Spleen (tissue), 11 donors: ENCODE results near the gene PPP1R27. TPM values are rescaled to one million over a fixed set of nuclear protein-coding genes. Genes with fewer than 3 reads are reported as not detected.
A peak's percentile ranks its signal among the peaks of the same experiment; 100 is the strongest.
"Not testable (repeated sequence)": the region's sequence is repeated elsewhere in the genome, so short reads cannot be mapped to it uniquely, and the experiment has no call there.

Experiments used
- DNase-seq: peaks from one replicate; pipeline ENCODE4 v3.0.0-alpha.2; 2020
- H3K27ac ChIP-seq, 8 donors: fragments of 200-600 bp; sonication (generic) in 7 of 8; 1 replicate in 4 of 8; 2 replicates in 4 of 8; pipeline versions ENCODE4 v1.5.0 to v1.8.0; 2016 to 2021; ENCODE audit warnings: inconsistent platforms in 4 of 8, mild to moderate bottlenecking in 4 of 8, moderate library complexity in 1 of 8
- H3K27me3 ChIP-seq, 7 donors: fragments of 200-600 bp; sonication (generic) in 6 of 7; replicated peaks in 1 of 7; 1 replicate in 4 of 7; 2 replicates in 3 of 7; pipeline versions ENCODE4 v1.5.0 to v1.8.0; 2016 to 2021; ENCODE audit warnings: inconsistent platforms in 3 of 7, mild to moderate bottlenecking in 1 of 7
- H3K36me3 ChIP-seq, 6 donors: fragments of 200-600 bp; sonication (generic) in 5 of 6; 1 replicate in 4 of 6; 2 replicates in 2 of 6; pipeline versions ENCODE4 v1.5.0 to v1.8.0; 2016 to 2021; ENCODE audit warnings: inconsistent platforms in 2 of 6
- H3K4me1 ChIP-seq, 6 donors: fragments of 200-600 bp; sonication (generic) in 5 of 6; 1 replicate in 3 of 6; 2 replicates in 3 of 6; pipeline versions ENCODE4 v1.5.0 to v1.8.0; 2016 to 2021; ENCODE audit warnings: inconsistent platforms in 3 of 6
- H3K4me3 ChIP-seq, 8 donors: fragments of 200-600 bp; sonication (generic) in 7 of 8; 1 replicate in 4 of 8; 2 replicates in 4 of 8; pipeline versions ENCODE4 v1.5.0 to v1.8.0; 2016 to 2021; ENCODE audit warnings: inconsistent platforms in 4 of 8, mild to moderate bottlenecking in 4 of 8, moderate library complexity in 2 of 8
- H3K9me3 ChIP-seq, 8 donors: fragments of 200-600 bp; sonication (generic) in 7 of 8; 1 replicate in 4 of 8; 2 replicates in 4 of 8; pipeline versions ENCODE4 v1.5.0 to v1.8.0; 2016 to 2021; ENCODE audit warnings: inconsistent platforms in 4 of 8
- POLR2A ChIP-seq, 3 donors: fragments of 450-650 bp; IDR thresholded peaks; one replicate each; pipeline ENCODE4 v1.5.1; 2017; ENCODE audit warnings: antibody characterized with exemption in 3 of 3, mild to moderate bottlenecking in 1 of 3
- POLR2AphosphoS5 ChIP-seq, 3 donors: sonication (generic); formaldehyde crosslinking; IDR thresholded peaks; one replicate each; pipeline ENCODE4 v1.5.1; 2017; ENCODE audit warnings: antibody characterized with exemption in 3 of 3
- WGBS, 5 donors: extraction: QIAGEN DNeasy Blood & Tissue Kit in 3 of 5; methylation state at CpG; one replicate each; pipeline versions ENCODE4 v1.1.5 to v1.1.7; 2013 to 2018; 5-methylcytosine and 5-hydroxymethylcytosine counted together
- intact Hi-C: fragments of 100-400 bp; cut with DNase I; formaldehyde crosslinking; loops from one replicate; pipeline ENCODE4 v1.15.0; 2023; ENCODE audit warnings: low total_unique reads
- polyA plus RNA-seq, 3 donors: library from polyadenylated mRNA; stranded (reverse); fragments of 200-250 nt; gene quantifications; one replicate each; pipeline ENCODE4 v1.2.1, GENCODE V29; 2013
- total RNA-seq, 7 donors: library from RNA; depleted of rRNA in 3 of 7; stranded (reverse); fragments of >200 nt in 3 of 7; fragmentation: NEBNext Ultra II Directional in 4 of 7; extraction: Animal tissue kit (Norgen Biotek cat#: 25700) in 4 of 7; gene quantifications; one replicate each; pipeline versions ENCODE4 v1.1.0 to v1.2.1, GENCODE V29; 2016 to 2021
- TF ChIP-seq, protein P1 (sequence below), 11 experiments: fragments of 200-600 bp in 7 of 11; fragments of 450-650 bp in 4 of 11; sonication (generic) in 4 of 11; IDR thresholded peaks in 8 of 11; conservative IDR thresholded peaks in 3 of 11; 1 replicate in 7 of 11; 2 replicates in 4 of 11; pipeline versions ENCODE4 v1.4.0 to v1.8.0; 2016 to 2021; ENCODE audit warnings: antibody characterized with exemption in 11 of 11, inconsistent platforms in 4 of 11, mild to moderate bottlenecking in 1 of 11
- donor health status: healthy with polysubstance abuse.
- donor health status: DM: no; HTN: no; CAD: no; lungs with moderate emphysema.
- donor health status: DM: no; HTN: no; CAD: no.
- donor health status: Bipolar disorder and iron deficiency.
- donor health status: healthy.
- donor health status: DM: no; HTN: no; CAD: no.
- donor health status: DM: yes; HTN: yes; CAD: no.

Gene PPP1R27
- total and polyA plus RNA-seq, 10 donors: 0.09 to 0.39 TPM; not detected in 8

DNA sequence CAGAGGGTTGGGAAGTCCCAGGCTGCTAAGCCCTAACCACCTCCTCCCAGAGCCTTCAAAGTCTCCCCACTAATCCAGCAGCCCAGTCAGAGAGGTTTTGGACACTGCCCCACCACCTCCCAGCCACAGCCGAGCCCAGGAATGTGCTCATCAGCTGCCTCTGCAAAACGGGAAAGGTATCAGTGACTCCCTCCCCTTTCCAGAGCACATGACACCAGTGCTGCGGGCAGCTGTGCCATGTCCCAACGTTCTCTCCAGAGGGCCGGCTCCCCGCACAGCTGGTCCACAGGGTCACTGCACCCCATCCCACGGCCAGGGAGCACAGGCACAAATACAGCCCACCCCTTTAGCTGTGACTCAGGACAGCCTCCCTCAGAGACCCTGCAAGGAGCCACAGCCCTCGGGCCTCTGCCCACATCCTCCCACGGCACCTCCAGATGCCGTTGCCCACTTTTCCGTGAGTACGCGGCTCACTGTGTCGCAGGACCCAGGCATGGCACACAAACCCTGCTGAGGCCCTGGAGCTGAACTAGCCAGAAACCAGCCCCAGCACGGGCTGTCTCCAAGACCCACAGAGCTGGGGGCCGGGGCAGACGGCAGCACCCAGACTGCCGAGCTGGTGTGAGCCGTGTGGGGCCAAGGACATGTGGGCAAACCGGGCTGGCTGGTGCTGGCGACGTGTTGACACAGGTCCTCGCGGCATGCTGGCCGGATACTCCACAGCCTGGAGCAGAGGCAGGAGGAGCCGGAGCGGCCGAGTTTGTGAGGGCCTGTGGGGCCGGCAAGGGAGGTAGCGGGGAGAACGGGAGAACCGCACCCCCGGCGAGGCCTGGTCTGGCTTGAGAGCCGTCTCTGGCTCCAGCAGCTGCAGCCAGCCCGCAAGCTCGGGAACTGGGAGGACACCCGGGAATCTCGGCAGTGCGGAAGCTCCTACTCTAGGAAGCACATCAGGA, 6.3 kb upstream of the PPP1R27 start:
- intact Hi-C loops: no loop called here
- WGBS, 5 donors: 51 to 79% (median 63%) methylated on average over 25 to 40 of the region's 40 CpGs
- peaks cover 0 to 44% (median 38%) of the 10 kb centered on the region in 6 donors for H3K36me3 ChIP-seq
- H3K27me3 ChIP-seq: no peaks in the 10 kb centered on the region
- TF ChIP-seq, protein P1, sequence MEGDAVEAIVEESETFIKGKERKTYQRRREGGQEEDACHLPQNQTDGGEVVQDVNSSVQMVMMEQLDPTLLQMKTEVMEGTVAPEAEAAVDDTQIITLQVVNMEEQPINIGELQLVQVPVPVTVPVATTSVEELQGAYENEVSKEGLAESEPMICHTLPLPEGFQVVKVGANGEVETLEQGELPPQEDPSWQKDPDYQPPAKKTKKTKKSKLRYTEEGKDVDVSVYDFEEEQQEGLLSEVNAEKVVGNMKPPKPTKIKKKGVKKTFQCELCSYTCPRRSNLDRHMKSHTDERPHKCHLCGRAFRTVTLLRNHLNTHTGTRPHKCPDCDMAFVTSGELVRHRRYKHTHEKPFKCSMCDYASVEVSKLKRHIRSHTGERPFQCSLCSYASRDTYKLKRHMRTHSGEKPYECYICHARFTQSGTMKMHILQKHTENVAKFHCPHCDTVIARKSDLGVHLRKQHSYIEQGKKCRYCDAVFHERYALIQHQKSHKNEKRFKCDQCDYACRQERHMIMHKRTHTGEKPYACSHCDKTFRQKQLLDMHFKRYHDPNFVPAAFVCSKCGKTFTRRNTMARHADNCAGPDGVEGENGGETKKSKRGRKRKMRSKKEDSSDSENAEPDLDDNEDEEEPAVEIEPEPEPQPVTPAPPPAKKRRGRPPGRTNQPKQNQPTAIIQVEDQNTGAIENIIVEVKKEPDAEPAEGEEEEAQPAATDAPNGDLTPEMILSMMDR (IDR thresholded peaks at IDR 0.05 in 8 of 11, conservative IDR thresholded peaks at IDR 0.05 in 3 of 11): no peak
- peak in 1 of 3 donors; percentile 63 for TF ChIP-seq POLR2AphosphoS5 (IDR thresholded peaks at IDR 0.05)
- no peak overlapping the region for H3K4me3 ChIP-seq
- peak overlapping the region in 5 of 8 donors; percentile 0 to 58 (median 30) for H3K27ac ChIP-seq
- no peaks in the 10 kb centered on the region for H3K9me3 ChIP-seq
- DNase-seq: peak; percentile 80
- peaks cover 0 to 72% (median 28%) of the 10 kb centered on the region in 6 donors for H3K4me1 ChIP-seq

DNA sequence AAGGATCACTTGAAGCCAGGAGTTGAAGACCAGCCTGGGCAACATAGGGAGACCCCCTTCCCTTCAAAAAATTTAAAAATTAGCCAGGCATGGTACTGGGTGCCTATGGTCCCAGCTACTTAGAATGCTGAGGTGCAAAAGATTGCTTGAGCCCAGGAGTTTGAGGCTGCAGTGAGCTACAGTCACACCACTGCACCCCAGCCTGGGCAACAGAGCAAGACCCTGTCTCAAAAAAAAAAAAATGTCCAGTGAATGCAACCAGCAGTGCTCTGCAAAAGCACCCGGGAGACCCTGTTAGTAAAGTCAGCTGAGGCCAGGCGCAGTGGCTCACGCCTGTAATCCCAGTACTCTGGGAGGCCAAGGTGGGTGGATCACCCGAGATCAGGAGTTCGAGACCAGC, 5.2 kb upstream of the PPP1R27 start:
- Histone ChIP-seq H3K36me3 (peaks cover 0 to 34% (median 28%) of the 10 kb centered on the region in 6 donors), H3K4me1 (peaks cover 0 to 68% (median 28%) of the 10 kb centered on the region in 6 donors), H3K27ac (peak overlapping the region in 1 of 8 donors; percentile 58)
- intact Hi-C loops, DNase-seq, H3K9me3 ChIP-seq, H3K4me3 ChIP-seq, H3K27me3 ChIP-seq: not testable (repeated sequence)
- 83 to 98% (median 93%) methylated on average over 5 of the region's 5 CpGs for WGBS, 5 donors

DNA sequence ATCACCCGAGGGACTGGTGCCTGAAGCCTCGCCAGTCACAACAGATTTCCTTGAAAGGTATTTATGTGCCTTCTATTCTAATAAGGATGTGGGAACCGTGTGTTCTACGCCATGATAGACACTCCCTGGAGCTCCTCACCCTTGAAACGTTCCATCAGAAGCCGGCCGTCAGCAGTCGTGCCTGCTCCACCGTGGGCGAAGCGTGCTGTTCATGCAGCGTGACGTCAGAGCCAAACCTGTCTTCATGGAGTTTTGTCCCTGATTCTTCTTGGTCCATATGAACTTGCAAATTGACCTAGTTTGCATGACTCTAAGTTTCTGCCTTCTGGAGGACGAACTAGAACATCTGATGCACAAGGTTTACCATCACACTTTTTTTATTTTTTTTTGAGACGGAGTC, 4.5 kb upstream of the PPP1R27 start:
- no peak for TF ChIP-seq POLR2AphosphoS5 (IDR thresholded peaks at IDR 0.05)
- no peak for TF ChIP-seq POLR2A (IDR thresholded peaks at IDR 0.05)
- TF ChIP-seq, protein P1 (IDR thresholded peaks at IDR 0.05 in 8 of 11, conservative IDR thresholded peaks at IDR 0.05 in 3 of 11): no peak
- WGBS, 5 donors: 75 to 87% (median 81%) methylated on average over 15 of the region's 15 CpGs
- intact Hi-C loops: no loop called here

DNA sequence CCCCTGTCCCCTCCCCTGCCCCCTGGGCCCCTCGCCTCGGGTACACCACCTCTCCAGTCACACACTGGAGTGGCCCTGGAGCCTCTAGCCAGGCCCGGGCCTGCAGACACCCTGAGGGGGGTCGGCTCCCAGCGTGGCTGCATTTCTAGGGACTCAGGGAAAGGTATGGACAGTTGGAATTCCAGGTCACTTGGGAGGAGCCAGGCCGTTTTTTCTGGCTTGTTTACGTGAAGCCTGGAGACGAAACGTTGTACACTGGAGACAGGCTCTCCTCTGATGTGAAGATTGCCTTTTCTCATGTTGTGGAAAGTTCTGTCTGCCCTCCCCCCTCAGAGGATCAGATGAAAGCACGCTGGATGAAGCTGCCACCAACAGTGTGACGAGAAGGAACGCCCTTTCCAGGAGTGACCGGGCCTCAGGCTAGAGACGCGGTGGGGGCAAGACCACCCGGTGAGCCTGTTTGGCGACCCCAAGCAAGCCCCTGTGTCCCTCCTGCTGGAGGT, 4.0 kb upstream of the PPP1R27 start:
- H3K27ac ChIP-seq: peak overlapping the region in 2 of 8 donors; percentile 75 to 78
- TF ChIP-seq, protein P1 (IDR thresholded peaks at IDR 0.05 in 8 of 11, conservative IDR thresholded peaks at IDR 0.05 in 3 of 11): no peak
- no peak for TF ChIP-seq POLR2A (IDR thresholded peaks at IDR 0.05)
- TF ChIP-seq POLR2AphosphoS5 (IDR thresholded peaks at IDR 0.05): no peak
- no peaks in the 10 kb centered on the region for H3K9me3 ChIP-seq
- H3K36me3 ChIP-seq: peaks cover 0 to 21% (median 15%) of the 10 kb centered on the region in 6 donors
- WGBS, 5 donors: 50 to 64% (median 57%) methylated on average over 17 of the region's 17 CpGs
- intact Hi-C loops: no loop called here
- no peak overlapping the region for H3K4me3 ChIP-seq
- peaks cover 4 to 68% (median 32%) of the 10 kb centered on the region in 6 donors for H3K4me1 ChIP-seq
- peak; percentile 65 for DNase-seq
- H3K27me3 ChIP-seq: no peaks in the 10 kb centered on the region

More for the DNA sequence above, 4.5 kb upstream of the PPP1R27 start:
- Histone ChIP-seq H3K9me3 (no peaks in the 10 kb centered on the region), H3K4me1 (peaks cover 0 to 68% (median 30%) of the 10 kb centered on the region in 6 donors), H3K27ac (no peak overlapping the region), H3K4me3 (no peak overlapping the region), H3K27me3 (no peaks in the 10 kb centered on the region), H3K36me3 (peaks cover 0 to 26% (median 20%) of the 10 kb centered on the region in 6 donors)
- no peak for DNase-seq
